ENCODE measurements around the gene PTPRK.

DNA sequence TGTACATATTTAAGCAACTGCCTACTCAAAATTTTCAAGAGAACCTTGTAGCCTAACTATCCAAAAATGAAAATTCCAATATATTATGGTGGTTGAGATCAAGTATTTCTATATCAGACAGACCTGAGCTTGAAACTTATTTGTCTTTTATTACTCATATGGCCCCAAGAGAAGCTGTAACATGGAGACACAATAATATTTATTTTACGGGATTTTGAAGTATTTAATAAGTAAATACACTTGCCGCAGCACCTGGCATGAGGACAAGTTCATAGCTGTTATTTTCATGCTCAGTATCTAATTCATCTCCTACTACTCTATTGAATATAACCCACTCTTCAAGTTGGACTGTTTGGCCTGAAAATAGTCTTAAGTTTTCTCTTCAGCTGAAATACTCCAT lies 28.0 kb downstream of the PTPRK start:
- TF ChIP-seq CTCF (IDR thresholded peaks at IDR 0.05) (no peak), POLR2A (IDR thresholded peaks at IDR 0.05) (no peak)
